ENCODE results near the gene OR4K14. TPM values are rescaled to one million over a fixed set of nuclear protein-coding genes. Genes with fewer than 3 reads are reported as not detected.

The OR4K14 gene
- total and polyA plus RNA-seq, 2 of the 4 experiments (the other 2 are of a cell fraction), result not detected

GRCh38 chr14:20059745-20060144 is 40.6 kb upstream of the OR4K14 start, which contains the start of gene OR4L1:
OR4L1 (plus strand) TSS chr14:20060045; CDS start chr14:20060045, 0 bp downstream.
- WGBS, 2 experiments (ENCODE audit: extremely low coverage in 2 of 2, insufficient read length in 1 of 2), result no CpG with 5 or more reads among the region's 2 CpGs
- intact Hi-C loops (cut with micrococcal nuclease), result no loop called here
- no peak within 1 kb of the TSS for H2AK9ac ChIP-seq (replicated peaks; ENCODE audit: low read depth, low read length, poor library complexity)
- H2BK15ac ChIP-seq (ENCODE audit: low read depth, low read length), result no peak within 1 kb of the TSS
- no peaks in the 10 kb centered on the region for H3K36me3 ChIP-seq (ENCODE audit: control insufficient read depth, insufficient read depth, low read length)
- H3K14ac ChIP-seq (replicated peaks; ENCODE audit: low read depth, low read length), result no peak within 1 kb of the TSS
- H3K23ac ChIP-seq (ENCODE audit: low read depth, low read length), result no peak within 1 kb of the TSS
- H3K4me2 ChIP-seq (ENCODE audit: low read depth, low read length), result no peak within 1 kb of the TSS
- no peak within 1 kb of the TSS for H3K4ac ChIP-seq (ENCODE audit: low read depth, low read length)
- ATAC-seq (ENCODE audit: low read depth), result no peak
- no peak within 1 kb of the TSS for H3K4me3 ChIP-seq (ENCODE audit: insufficient read depth, low read depth, low read length)
- dilution Hi-C loops (cut with HindIII; ENCODE audit: low sequenced_read_pairs, unreplicated experiment), result no loop called here
- H3K27ac ChIP-seq (ENCODE audit: insufficient read depth, low read length), result no peak within 1 kb of the TSS
- H2BK5ac ChIP-seq (ENCODE audit: low read depth, low read length, poor library complexity, severe bottlenecking), result no peak within 1 kb of the TSS
- DNase-seq, result no peak
- ChIA-PET POLR2A (ENCODE audit: unreplicated experiment) (no interaction called here), CTCF (no interaction called here)
- no peak within 1 kb of the TSS for H3K56ac ChIP-seq (ENCODE audit: extremely low read depth, insufficient read depth, low read length)
- H3K9me1 ChIP-seq (ENCODE audit: insufficient read depth, low read length), result no peaks in the 10 kb centered on the region
- H3K9me3 ChIP-seq (ENCODE audit: control insufficient read depth, insufficient read depth, low read length), result peaks cover 16% of the 10 kb centered on the region
- H2AK5ac ChIP-seq (ENCODE audit: low read depth, low read length), result no peak within 1 kb of the TSS
- H3K79me1 ChIP-seq (ENCODE audit: low read depth in 1 of 2, low read length in 2 of 2), result no peaks in the 10 kb centered on the region
- no peak within 1 kb of the TSS for H4K91ac ChIP-seq (ENCODE audit: insufficient read depth, low read depth, low read length)
- no peak within 1 kb of the TSS for H2AFZ ChIP-seq (replicated peaks; ENCODE audit: low read length, poor library complexity)
- in situ Hi-C loops (cut with MboI; ENCODE audit: low sequenced_read_pairs), result no loop called here
- H3K4me1 ChIP-seq (ENCODE audit: control insufficient read depth, insufficient read depth, low read length), result no peaks in the 10 kb centered on the region
- no peaks in the 10 kb centered on the region for H3K27me3 ChIP-seq (ENCODE audit: control insufficient read depth, insufficient read depth, low read length)
- no peak within 1 kb of the TSS for H4K5ac ChIP-seq (ENCODE audit: low read depth, low read length)
- H4K8ac ChIP-seq (ENCODE audit: low read depth in 2 of 2, low read length in 2 of 2), result no peak within 1 kb of the TSS
- BruUV-seq (replicated peaks), result no TSS peak
- no peak within 1 kb of the TSS for H3K9ac ChIP-seq (ENCODE audit: low read depth, low read length)
- no peak within 1 kb of the TSS for H2BK20ac ChIP-seq (ENCODE audit: low read depth, low read length)
- H2BK120ac ChIP-seq (ENCODE audit: low read depth, low read length), result no peak within 1 kb of the TSS
- H4K20me1 ChIP-seq (ENCODE audit: insufficient read depth, low read length), result no peaks in the 10 kb centered on the region
- TF ChIP-seq BHLHE40 (IDR thresholded peaks at IDR 0.05; ENCODE audit: low read depth, low read length) (no peak), CEBPB (IDR thresholded peaks at IDR 0.05; ENCODE audit: low read depth, low read length) (no peak), MXI1 (IDR thresholded peaks at IDR 0.05; ENCODE audit: borderline replicate concordance, low read depth, low read length) (no peak), RCOR1 (IDR thresholded peaks at IDR 0.05; ENCODE audit: insufficient replicate concordance, low read length) (no peak)
- no peak within 1 kb of the TSS for H3K18ac ChIP-seq (ENCODE audit: low read depth, low read length)
